ENCODE data around the gene EIF2B5.
"Not testable (repeated sequence)": the region's sequence is repeated elsewhere in the genome, so short reads cannot be mapped to it uniquely, and the experiment has no call there.

The EIF2B5 gene

GRCh38 chr3:184135149-184135910 is at the start of gene EIF2B5:
Gene EIF2B5 (plus strand): TSS chr3:184135358. CDS start chr3:184135386, 28 bp downstream.
- DNase-seq = peak; percentile 95

- no peak for DNase-seq
Measured at GRCh38 chr3:184085389-184085852, 49.7 kb upstream of the EIF2B5 start.

GRCh38 chr3:184092199-184092598 is 43.0 kb upstream of the EIF2B5 start:
- no peak for DNase-seq

- no peak for DNase-seq
Measured at GRCh38 chr3:184096811-184097383, 38.3 kb upstream of the EIF2B5 start, which contains the start of gene HTR3E. Gene HTR3E (plus strand): TSS chr3:184097064. CDS start chr3:184097530, 466 bp downstream.

- no peak for DNase-seq
Measured at GRCh38 chr3:184097556-184097955, 37.6 kb upstream of the EIF2B5 start.

GRCh38 chr3:184099806-184100686 is 35.1 kb upstream of the EIF2B5 start:
- DNase-seq = no peak

GRCh38 chr3:184110316-184110725 is 24.8 kb upstream of the EIF2B5 start:
- DNase-seq = peak; percentile 59

- no peak for DNase-seq
Measured at GRCh38 chr3:184116017-184116416, 19.1 kb upstream of the EIF2B5 start.

- no peak for DNase-seq
Measured at GRCh38 chr3:184117636-184118035, 17.5 kb upstream of the EIF2B5 start.

- not testable (repeated sequence) for DNase-seq
Measured at GRCh38 chr3:184121031-184121430, 14.1 kb upstream of the EIF2B5 start.

- DNase-seq = no peak
Measured at GRCh38 chr3:184126006-184126405, 9.2 kb upstream of the EIF2B5 start.

GRCh38 chr3:184129012-184129411 is 6.1 kb upstream of the EIF2B5 start:
- peak; percentile 47 for DNase-seq

- DNase-seq = no peak
Measured at GRCh38 chr3:184132945-184133344, 2.2 kb upstream of the EIF2B5 start.

GRCh38 chr3:184133840-184134745 is 1.1 kb upstream of the EIF2B5 start:
- peak; percentile 85 for DNase-seq

GRCh38 chr3:184134746-184135148 is 411 bp upstream of the EIF2B5 start:
- DNase-seq = peak; percentile 29

- no peak for DNase-seq
Measured at GRCh38 chr3:184135911-184136260, 728 bp downstream of the EIF2B5 start.

GRCh38 chr3:184140436-184140835 is 5.3 kb downstream of the EIF2B5 start:
- no peak for DNase-seq

- DNase-seq = no peak
Measured at GRCh38 chr3:184142199-184142598, 7.0 kb downstream of the EIF2B5 start.

- DNase-seq = no peak
Measured at GRCh38 chr3:184143327-184143726, 8.2 kb downstream of the EIF2B5 start.

- no peak for DNase-seq
Measured at GRCh38 chr3:184144505-184144904, 9.3 kb downstream of the EIF2B5 start.

- peak; percentile 44 for DNase-seq
Measured at GRCh38 chr3:184145111-184145524, 10.0 kb downstream of the EIF2B5 start.

- DNase-seq = no peak
Measured at GRCh38 chr3:184145751-184146270, 10.7 kb downstream of the EIF2B5 start.
